Esophagus muscularis mucosa (tissue), 4 donors: Measurements from ENCODE around the gene LRRC75B.

Experiments
- CTCF ChIP-seq, 3 experiments: fragments of 200-600 bp in 2 of 3; fragments of 450-650 bp in 1 of 3; sonication (generic) in 2 of 3; IDR thresholded peaks; one replicate each; pipeline ENCODE4 v1.5.1; 2017 to 2019; ENCODE audit warnings: antibody characterized with exemption in 3 of 3, mild to moderate bottlenecking in 2 of 3, moderate library complexity in 1 of 3
- EP300 ChIP-seq: sonication (generic); formaldehyde crosslinking; IDR thresholded peaks from one replicate; pipeline ENCODE4 v1.6.1; 2017; ENCODE audit warnings: antibody characterized with exemption
- POLR2A ChIP-seq: fragments of 450-650 bp; IDR thresholded peaks from one replicate; pipeline ENCODE4 v1.6.1; 2017; ENCODE audit warnings: antibody characterized with exemption, moderate library complexity, mild to moderate bottlenecking, low read depth
- POLR2AphosphoS5 ChIP-seq, 2 donors: sonication (generic); formaldehyde crosslinking; IDR thresholded peaks; one replicate each; pipeline ENCODE4 v1.6.1; 2017; ENCODE audit warnings: antibody characterized with exemption in 2 of 2

- TF ChIP-seq POLR2AphosphoS5 (IDR thresholded peaks at IDR 0.05) (no peak), CTCF (IDR thresholded peaks at IDR 0.05) (no peak), EP300 (no peak), POLR2A (no peak)
Observed at GRCh38 chr22:24585461-24585860, 7.4 kb downstream of the LRRC75B start.
